Measurements from ENCODE around the gene ZNF107. TPM values are rescaled to one million over a fixed set of nuclear protein-coding genes. Genes with fewer than 3 reads are reported as not detected.

Gene ZNF107
- total RNA-seq, 1 experiment from 2014 or later = 13.0 TPM

DNA sequence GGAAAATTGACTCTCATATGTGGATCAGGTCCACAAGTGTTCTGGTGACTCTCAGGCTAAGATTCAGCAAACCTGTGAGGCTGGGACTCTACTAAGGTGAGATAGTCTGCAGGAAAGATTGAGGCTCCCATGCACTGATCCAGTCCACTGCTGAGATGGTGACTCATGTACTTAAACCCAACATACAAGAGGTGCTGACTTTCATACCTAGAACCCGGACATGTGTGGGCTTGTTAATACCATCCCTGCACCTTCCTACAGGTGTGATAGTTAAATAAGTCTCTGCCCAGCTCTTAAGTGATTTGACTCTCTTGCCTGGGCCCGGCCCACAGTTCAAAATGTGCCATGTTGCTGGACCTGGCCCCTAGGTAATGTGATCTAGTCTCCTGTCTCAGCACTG, 27.1 kb upstream of the ZNF107 start:
- no peaks in the 10 kb centered on the region for H3K4me1 Mint-ChIP-seq (ENCODE audit: low read depth, unreplicated experiment)
- intact Hi-C loops (cut with micrococcal nuclease; ENCODE audit: unreplicated experiment) = no loop called here
- no peak overlapping the region for H3K4me3 Mint-ChIP-seq (ENCODE audit: unreplicated experiment)
- H3K27ac Mint-ChIP-seq (ENCODE audit: unreplicated experiment) = no peak overlapping the region
- CTCF ChIA-PET = no interaction called here
- Histone ChIP-seq H3K4me3 (ENCODE audit: low read depth, low read length) (no peak overlapping the region), H3K4me1 (no peaks in the 10 kb centered on the region), H3K9me3 (0 out of 2 replicates have a peak, but pooled peaks cover 10% of the 10 kb centered on the region), H3K36me3 (ENCODE audit: control insufficient read depth, insufficient read depth, low read length) (no peaks in the 10 kb centered on the region), H3K27me3 (replicated peaks; ENCODE audit: control insufficient read depth, insufficient read depth, low read length) (no peaks in the 10 kb centered on the region)
- no TSS peak for BruUV-seq (replicated peaks)
- H3K27me3 Mint-ChIP-seq (ENCODE audit: insufficient read depth, unreplicated experiment) = no peaks in the 10 kb centered on the region
- TF ChIP-seq, protein P1, sequence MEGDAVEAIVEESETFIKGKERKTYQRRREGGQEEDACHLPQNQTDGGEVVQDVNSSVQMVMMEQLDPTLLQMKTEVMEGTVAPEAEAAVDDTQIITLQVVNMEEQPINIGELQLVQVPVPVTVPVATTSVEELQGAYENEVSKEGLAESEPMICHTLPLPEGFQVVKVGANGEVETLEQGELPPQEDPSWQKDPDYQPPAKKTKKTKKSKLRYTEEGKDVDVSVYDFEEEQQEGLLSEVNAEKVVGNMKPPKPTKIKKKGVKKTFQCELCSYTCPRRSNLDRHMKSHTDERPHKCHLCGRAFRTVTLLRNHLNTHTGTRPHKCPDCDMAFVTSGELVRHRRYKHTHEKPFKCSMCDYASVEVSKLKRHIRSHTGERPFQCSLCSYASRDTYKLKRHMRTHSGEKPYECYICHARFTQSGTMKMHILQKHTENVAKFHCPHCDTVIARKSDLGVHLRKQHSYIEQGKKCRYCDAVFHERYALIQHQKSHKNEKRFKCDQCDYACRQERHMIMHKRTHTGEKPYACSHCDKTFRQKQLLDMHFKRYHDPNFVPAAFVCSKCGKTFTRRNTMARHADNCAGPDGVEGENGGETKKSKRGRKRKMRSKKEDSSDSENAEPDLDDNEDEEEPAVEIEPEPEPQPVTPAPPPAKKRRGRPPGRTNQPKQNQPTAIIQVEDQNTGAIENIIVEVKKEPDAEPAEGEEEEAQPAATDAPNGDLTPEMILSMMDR (IDR thresholded peaks at IDR 0.05; ENCODE audit: insufficient read depth in 1 of 2, low read depth in 1 of 2, low read length in 1 of 2, severe bottlenecking in 1 of 2, unreplicated experiment in 1 of 2) = no peak
- H3K9me3 Mint-ChIP-seq (ENCODE audit: unreplicated experiment) = peaks cover 42% of the 10 kb centered on the region
- no peak for DNase-seq
- POLR2A ChIA-PET = no interaction called here
- H3K36me3 Mint-ChIP-seq (ENCODE audit: insufficient read depth, unreplicated experiment) = no peaks in the 10 kb centered on the region

DNA sequence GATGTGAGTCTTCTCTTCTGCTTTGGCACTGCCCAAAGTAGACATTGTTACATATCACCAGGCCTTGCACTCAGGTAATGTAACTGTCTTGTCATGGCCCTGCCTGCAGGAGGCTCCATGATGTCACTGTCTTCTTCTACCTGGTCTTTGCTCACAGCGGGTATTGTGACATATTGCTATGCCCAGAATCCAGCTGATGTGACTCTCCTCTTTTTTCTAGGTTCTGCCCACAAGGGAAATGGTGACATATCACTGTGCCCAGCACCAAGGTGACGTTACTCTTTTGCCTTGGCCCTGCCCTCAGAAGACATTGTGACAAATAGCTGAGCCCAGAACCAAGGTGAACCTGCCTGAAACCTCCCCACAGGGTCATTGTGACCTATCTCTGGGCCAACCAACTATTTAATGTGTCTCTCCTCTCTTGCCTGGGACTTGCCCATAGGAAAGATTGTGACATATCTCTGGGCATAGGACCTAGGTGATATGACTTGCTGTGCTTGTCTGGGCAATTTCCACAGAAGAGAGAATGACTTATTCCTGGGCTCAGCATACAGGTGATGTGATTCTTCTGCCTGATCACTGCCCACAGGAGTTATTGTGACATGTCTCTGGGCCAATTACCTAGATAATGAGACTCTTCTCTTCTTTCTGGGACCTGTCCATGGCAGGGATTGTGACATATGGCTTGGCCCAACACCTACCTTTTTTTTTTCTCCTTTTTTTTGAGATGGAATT, 26.5 kb upstream of the ZNF107 start:
- intact Hi-C loops (cut with micrococcal nuclease; ENCODE audit: unreplicated experiment) = no loop called here
- TF ChIP-seq, protein P1 (IDR thresholded peaks at IDR 0.05; ENCODE audit: insufficient read depth in 1 of 2, low read depth in 1 of 2, low read length in 1 of 2, severe bottlenecking in 1 of 2, unreplicated experiment in 1 of 2) = no peak
- CTCF ChIA-PET = no interaction called here
- H3K4me3 ChIP-seq (ENCODE audit: low read depth, low read length) = no peak overlapping the region
- H3K27ac Mint-ChIP-seq (ENCODE audit: unreplicated experiment) = no peak overlapping the region
- H3K4me1 Mint-ChIP-seq (ENCODE audit: low read depth, unreplicated experiment) = no peaks in the 10 kb centered on the region
- H3K9me3 Mint-ChIP-seq (ENCODE audit: unreplicated experiment) = peaks cover 47% of the 10 kb centered on the region
- H3K27me3 ChIP-seq (replicated peaks; ENCODE audit: control insufficient read depth, insufficient read depth, low read length) = no peaks in the 10 kb centered on the region
- H3K4me3 Mint-ChIP-seq (ENCODE audit: unreplicated experiment) = no peak overlapping the region
- no peaks in the 10 kb centered on the region for H3K36me3 ChIP-seq (ENCODE audit: control insufficient read depth, insufficient read depth, low read length)
- POLR2A ChIA-PET = no interaction called here
- 0 out of 2 replicates have a peak, but pooled peaks cover 10% of the 10 kb centered on the region for H3K9me3 ChIP-seq
- BruUV-seq (replicated peaks) = no TSS peak
- H3K27me3 Mint-ChIP-seq (ENCODE audit: insufficient read depth, unreplicated experiment) = no peaks in the 10 kb centered on the region
- no peaks in the 10 kb centered on the region for H3K4me1 ChIP-seq
- H3K36me3 Mint-ChIP-seq (ENCODE audit: insufficient read depth, unreplicated experiment) = no peaks in the 10 kb centered on the region
- DNase-seq = no peak

DNA sequence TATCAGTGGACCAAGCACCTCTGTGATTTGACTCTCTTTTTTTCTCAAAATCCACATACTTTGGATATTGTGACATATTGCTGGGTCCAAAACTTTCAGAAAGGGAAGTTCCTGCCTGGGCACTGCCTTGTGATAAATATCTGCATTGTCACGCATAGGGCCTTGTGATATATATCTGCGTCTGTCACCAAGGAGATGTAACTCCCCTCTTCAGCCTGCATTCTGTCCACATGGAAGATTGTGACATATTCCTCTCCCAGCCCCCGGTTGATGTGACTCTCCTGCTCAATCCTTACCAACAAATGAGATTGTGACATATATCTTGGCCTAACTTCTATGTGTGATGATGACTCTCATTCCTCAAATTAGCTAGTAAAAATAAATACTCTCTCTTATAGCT, 25.4 kb upstream of the ZNF107 start:
- H3K27me3 ChIP-seq (replicated peaks; ENCODE audit: control insufficient read depth, insufficient read depth, low read length) = no peaks in the 10 kb centered on the region
- Mint-ChIP-seq H3K9me3 (ENCODE audit: unreplicated experiment) (peaks cover 47% of the 10 kb centered on the region), H3K4me3 (ENCODE audit: unreplicated experiment) (no peak overlapping the region), H3K4me1 (ENCODE audit: low read depth, unreplicated experiment) (no peaks in the 10 kb centered on the region), H3K27me3 (ENCODE audit: insufficient read depth, unreplicated experiment) (no peaks in the 10 kb centered on the region), H3K27ac (ENCODE audit: unreplicated experiment) (no peak overlapping the region), H3K36me3 (ENCODE audit: insufficient read depth, unreplicated experiment) (no peaks in the 10 kb centered on the region)
- TF ChIP-seq, protein P1 (IDR thresholded peaks at IDR 0.05; ENCODE audit: insufficient read depth in 1 of 2, low read depth in 1 of 2, low read length in 1 of 2, severe bottlenecking in 1 of 2, unreplicated experiment in 1 of 2) = no peak
- ChIA-PET CTCF (no interaction called here), POLR2A (no interaction called here)
- no TSS peak for BruUV-seq (replicated peaks)
- H3K9me3 ChIP-seq = 0 out of 2 replicates have a peak, but pooled peaks cover 10% of the 10 kb centered on the region
- DNase-seq = no peak
- H3K36me3 ChIP-seq (ENCODE audit: control insufficient read depth, insufficient read depth, low read length) = no peaks in the 10 kb centered on the region
- H3K4me1 ChIP-seq = no peaks in the 10 kb centered on the region
- intact Hi-C loops (cut with micrococcal nuclease; ENCODE audit: unreplicated experiment) = no loop called here
- no peak overlapping the region for H3K4me3 ChIP-seq (ENCODE audit: low read depth, low read length)

All from Caco-2 (cell line).